CD4-positive, alpha-beta T cell treated with Interleukin-6 at 100 ng/mL for 8 hours (primary cell): ENCODE results near the gene MYO9B.
A peak's percentile ranks its signal among the peaks of the same experiment; 100 is the strongest.

Experiments used
- DNase-seq: peaks from one replicate; pipeline ENCODE4 v3.0.0-alpha.2; 2020; ENCODE audit warnings: mixed read lengths, low spot score

Gene MYO9B

DNA sequence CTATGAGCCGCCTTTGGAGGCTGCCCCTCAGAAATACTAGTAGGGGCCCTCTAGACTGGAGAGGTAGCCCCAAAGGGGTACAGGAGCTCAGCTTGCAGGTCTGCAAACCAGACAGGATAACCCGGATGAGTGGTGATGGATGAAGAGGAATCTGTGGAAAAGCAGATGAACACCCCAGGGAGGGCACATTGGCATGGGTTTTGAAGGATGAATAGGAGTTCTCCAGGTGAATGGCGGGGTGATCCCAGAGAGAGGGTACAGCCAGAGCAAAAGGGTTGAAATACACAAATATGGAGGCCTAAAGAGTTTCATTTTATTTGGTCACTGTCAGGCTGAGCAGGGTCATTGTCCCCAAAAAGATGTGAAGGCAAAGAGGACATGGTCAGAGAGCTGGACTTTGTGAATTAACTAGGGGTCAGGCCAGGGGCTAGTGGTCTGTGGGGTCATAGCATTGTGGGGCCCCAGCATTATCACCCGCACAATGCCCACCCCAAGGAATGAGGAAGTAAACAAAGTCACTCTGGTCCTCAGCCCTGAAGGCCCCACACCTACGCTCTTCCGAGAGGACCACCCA, 165.3 kb downstream of the MYO9B start:
- DNase-seq = no peak

DNA sequence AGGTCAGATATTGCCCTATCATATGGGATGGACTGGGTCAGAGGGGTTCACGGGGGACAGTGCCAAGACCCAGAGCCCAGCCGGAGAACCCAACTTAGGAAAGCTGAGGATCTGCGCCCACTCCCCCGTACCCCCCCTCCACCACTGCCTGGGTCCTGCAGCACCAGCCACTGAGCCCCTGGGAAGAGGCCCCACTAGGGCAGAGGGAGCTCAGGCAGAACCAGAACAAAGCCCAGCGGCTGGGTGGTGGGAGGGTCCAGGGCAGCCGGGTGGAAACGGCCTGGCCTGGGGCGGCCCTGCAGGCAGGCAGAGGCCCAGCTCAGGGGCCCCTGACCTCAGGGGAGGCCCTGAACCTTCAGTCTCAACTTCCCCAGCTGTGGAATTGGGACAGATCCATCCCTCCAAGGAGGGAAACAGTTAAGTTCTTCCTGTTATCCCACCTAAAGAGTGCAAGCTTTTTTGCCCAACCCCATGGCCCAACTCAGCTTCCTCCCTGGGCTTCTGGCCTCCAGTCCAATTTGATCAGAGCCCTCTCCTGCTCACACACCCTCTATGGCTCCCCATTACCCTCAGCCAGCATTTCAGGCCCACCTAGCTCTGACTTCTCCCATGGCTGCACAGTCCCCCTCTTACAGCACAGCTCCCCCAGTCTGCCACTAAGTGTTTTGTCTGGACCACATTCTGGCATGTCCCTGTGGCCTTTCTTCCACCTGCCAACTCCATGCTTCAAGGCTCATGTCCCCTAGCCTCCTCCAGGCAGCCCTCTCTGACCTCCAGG, 167.0 kb downstream of the MYO9B start:
- no peak for DNase-seq

DNA sequence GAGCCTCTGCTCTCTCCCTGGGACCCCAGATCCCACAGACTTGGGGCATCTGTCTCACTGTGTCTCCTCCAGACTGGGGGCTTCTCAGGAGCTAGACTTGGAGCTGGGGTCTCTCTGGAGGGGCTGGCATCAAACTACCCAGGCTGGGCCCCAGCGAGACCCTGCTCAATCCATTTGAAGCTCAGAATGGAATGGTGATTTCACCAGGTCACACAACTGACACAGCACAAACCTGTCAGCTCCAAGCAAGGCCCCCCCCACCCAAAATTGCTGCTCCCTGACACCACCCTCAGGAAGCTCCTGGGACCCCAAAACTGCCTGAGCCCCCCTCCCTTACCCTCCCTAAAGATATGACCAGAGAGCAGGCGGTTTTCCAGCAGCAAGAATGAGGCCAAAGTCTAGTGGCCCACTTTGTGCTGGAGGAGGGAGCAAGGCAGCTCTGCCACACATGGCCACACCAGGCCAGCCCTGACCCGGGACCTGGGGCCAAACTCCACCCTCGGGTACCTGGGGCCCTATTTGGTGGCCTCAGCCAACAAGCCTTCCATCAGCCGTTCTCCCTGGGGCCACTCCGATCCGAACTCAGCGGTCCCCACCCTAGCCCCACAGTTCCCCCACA, 167.7 kb downstream of the MYO9B start:
- DNase-seq = no peak

DNA sequence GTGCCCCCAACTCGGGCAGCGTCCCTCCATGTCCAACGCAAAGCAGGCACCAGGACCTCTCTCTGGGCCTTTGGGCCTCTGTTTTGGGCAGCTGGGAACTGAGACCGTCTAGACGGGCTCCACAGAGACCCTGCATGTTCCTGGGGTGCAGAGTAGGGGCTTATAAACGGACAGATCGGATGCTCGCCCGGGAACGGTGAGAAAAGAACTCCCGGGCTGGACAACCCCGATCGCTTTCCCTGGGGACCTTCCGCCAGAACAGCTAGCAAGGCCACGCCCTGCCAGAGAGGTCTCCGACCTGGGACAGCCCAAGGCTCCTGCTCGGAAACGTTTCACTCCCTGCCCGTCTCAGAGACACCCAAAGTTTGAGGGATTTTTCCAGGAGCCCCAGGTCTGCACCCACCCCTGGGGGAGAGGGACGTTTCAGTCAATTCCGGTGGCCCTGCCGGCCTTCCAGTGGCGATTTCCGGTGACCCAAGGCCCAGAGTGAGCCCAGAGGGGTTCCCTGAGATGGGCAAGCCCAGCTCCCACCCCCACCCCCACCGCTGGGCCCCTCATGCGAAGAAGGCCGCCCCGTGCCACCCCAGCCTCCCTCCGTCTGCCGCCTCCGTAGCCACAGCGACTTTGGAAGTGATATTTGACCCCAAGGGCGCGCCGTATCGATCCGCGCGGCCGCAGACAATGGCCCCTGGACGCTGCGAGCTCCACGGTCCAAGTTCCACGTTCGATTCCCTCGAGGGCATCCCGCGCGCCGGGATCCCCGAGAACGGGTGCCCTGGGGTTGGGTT, 168.4 kb downstream of the MYO9B start:
- DNase-seq = no peak

DNA sequence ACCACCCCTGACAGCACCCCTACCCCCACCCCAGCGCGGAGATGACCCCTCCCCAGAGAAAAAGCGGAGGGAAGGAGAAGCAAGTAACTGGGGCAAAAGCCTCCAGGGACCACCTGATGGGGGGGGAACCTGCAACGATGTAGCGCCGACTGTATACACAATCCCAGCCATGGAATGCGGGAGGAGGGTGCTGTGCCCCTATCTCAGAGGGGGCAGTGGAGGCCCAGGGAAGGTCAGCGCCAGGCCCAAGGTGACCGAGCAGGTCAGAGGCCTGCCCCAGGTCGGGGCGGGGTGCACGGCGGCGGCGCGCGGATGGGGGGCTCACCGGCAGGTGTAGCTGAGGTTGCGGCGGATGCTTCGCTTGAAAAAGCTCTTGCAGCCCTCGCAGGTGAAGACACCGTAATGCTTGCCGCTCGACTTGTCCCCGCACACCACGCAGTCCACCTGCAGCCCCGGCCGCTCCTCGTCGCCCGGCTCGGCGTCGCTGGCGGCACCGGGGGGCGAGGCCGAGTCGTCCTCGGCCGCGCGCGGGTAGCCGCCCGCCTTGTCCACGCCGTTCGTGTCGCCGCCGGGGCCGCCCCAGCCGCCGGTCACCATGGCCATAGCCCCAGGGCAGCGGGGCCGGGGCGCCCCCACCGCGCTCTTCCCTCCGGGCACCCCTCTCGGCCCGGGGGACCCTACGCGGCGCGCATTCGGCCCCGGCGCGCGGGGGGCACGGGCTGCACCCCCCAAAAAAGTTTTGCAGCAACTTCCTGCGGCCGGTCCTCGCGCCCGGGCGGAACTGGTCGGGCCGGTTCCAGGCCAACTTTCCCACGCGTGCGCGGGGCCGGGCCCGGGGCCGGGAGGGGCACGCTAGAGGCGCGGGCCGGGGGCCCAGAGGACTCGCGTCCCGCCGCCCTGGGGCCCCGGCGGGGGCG, 169.3 kb downstream of the MYO9B start:
- DNase-seq = no peak

DNA sequence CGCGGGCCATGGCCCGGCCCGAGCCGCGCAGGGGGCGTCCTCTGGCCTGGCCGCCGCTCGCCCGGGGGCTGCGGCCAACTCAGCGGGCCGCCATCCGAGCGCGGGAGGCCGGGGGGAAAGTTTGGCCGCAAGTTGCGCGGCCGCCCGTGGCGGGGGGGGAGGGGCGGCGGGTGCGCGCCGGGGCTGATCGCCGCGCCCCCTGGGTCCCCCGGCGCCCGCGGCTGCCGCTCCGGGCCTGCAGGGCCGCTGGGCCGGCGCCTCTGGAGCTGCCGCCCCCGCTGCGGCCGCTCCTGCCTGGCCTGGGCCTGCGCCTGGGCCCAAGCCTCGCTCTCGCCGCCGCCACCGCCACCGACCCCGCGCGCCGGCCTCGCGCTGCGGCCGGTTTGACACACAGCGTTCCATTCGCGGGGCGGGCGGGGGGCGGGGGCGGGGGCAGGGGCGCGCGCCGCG, 170.0 kb downstream of the MYO9B start, which contains the start of gene NR2F6:
Gene NR2F6, minus strand, starts transcription at position 385 of the 450 bp plus-strand sequence. CDS start 699 bp downstream, outside the sequence.
- no peak for DNase-seq

DNA sequence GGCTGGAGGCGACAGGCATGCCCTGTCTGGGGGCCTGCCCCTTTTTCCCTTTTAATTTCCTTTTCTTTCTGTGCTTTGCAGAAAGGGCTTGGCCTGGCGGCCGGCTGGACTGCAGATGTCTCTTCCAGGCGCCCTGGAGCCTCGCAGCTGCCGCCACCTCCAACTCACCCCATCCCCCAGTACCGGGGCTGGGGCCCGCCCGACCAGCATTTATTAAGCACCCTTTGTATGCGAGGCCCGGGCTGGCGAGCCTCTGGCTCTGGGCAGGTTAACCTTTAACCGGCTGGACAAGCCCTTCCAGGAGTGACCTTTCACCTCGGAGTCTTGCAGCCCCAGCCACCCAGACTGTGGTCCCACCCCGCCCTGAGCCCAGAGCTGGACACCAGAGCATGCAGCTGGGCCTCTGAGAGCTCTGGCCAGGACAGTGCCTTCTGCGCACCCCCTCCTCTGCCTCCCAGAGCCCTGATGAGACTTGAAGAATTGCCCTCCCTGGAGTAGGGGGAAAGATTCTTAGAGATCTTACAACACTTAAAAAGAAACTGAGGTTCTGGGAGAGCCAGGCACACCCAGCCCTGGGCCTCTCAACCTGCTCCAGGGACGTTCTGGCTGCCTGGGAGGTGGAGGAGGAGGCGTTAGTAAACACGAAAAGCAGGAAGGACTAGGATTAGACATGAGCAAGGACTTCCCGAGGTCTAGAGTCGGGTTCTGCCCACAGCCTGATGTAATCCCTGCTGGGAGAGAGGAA, 171.3 kb downstream of the MYO9B start:
- DNase-seq = no peak

DNA sequence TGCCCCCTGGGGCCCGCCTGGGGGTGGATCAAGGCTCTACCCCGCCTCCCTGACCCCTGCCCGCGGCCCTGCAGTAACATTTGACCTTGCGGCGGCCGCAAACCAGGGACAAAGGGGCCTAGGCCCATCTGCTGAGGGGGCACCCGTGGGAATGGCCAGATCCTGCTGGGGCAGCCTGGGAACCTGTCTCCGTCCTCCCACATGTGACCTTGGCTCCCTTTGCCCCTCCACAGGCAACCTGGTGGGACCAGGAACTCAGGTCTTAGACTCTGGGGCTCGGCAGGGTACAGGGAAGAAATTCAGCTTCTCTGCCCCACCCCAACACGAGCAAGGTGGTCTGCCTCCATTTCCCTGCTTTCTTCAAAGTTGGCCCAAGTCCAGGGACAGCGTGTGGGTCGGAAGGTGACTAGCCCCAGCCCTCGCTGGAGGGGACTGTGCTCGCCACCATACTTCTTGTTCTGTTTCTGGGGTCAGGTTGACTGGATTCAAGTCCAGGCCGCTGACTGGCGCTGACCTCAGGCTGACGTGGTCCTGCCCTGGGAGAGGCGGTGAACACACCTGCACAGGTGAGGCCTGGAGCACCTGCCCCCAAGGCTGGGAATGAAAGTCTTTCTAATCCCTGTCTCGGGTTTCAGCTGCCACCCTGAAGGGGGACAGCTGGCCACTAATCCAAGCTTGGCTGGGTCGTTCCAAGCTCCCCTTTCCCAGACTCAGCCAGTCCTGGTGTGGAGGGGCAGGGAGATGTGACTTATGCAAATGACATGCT, 172.6 kb downstream of the MYO9B start:
- no peak for DNase-seq

DNA sequence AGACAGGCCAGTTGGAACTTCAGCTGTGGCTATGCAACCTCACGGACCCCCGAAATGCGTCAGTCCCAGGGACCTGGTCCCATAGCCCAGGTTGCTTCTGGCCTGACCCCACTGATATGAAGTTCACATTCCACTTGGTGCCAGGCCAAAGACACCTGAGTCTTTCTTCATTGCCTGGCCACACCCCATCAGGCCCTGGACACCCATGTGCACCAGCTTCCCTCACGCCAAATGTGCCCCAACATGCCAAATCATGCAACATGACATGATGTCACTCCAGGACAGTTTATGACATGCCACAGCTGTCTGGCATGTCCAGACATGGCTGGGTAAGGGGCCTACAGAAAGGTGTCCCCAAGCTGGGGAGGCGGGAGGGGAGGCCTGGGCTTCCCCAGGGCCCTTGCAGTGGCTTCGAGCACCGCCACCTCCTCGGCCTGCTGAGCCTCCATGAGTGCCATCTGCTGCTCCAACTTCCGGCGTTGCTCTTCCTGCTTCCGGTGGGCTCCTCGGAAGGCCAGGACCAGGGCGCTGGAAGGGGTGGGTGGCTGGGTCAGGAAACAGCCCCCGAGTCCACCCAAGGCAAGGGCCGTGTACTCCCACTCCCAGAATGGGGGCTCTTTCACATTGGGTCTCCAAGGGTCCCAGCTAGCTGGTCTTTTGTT, 174.4 kb downstream of the MYO9B start:
- DNase-seq = no peak

DNA sequence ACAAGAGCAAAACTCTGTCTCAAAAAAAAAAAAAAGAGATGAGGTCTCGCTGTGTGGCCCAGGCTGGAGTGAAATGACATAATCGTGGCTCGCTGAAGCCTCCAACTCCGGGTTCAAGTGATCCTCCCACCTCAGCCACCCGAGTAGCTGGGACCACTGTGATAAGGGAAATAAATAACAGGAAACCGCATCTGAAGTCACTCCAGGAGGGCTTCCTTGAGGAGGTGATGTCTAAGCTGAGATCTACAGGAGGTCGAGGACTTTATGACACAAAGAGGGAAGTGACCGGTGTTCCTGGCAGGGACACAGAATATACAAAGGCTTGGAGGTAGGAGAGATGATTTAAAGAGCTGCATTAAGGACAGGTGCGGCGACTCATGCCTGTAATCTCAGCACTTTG, 179.1 kb downstream of the MYO9B start:
- DNase-seq = no peak

DNA sequence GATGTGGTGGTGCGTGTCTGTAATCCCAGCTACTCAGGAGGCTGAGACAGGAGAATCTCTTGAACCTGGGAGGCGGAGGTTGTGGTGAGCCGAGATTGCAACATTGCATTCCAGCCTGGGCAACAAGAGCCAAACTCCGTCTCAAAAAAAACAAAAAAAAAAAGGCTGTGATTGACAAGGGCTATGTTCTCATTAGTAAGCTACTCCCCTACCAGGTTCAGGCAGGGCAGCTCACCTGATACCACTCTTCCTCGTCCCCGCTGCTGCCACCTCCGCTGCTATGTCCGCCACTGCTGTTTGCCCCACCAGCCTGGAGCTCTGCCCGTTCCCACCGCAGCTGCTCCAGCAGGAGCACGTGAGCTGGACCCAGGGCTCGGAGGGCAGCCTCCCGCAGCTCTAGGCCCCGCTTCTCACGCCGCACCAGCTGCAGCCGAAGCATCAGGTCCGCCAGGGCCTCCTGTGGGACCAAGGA, 179.6 kb downstream of the MYO9B start:
- no peak for DNase-seq

DNA sequence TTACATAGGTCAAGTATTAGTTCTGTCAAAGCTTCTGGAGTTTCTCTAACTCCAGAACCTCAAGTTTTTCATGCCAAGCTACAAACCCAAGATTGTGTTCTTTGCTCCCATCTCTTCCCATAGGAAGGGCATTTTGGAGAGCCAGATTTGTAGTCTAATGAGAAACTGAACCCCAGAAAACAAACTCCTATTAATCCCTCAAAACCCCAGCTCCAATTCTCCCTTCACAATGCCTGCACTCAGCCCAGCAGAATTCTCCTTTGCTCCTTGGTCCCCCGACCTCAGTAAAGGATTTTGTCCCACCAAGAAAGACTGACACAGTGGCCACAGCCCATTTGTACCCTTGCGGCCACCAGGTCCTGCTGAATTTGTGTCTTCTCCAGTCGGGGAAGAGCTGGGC, 180.6 kb downstream of the MYO9B start:
- DNase-seq = no peak

DNA sequence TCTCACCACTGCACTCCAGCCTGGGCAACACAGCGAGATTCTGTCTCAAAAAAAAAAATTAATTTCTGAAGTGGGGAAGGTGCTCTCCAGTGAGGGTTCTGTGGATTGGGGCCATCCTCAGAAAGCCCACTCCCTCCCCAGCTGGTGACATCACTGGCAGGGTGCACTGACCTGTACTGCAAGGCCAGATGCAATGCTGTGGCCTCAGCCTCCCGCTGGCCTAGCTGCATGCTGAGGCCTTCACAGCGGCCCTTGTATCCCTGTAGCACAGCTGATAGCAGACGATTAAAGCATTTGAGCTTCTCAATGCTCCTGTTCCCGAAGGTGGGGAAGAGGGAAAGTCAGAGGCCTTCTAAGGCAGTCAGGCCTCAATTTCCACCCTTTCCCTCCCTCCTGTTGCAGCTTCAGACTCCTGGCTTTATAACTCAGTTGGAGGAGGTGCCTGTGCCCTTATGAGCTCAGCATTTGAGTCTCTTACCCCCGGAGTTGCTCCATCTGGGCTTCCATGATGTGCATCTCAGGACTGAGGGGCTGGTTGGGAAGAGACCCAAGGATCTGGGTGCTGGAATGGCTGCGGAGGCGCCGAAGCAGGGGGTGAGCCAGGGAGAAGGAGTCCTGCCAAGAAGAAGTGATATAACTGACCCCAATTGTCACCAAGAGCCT, 183.7 kb downstream of the MYO9B start:
- DNase-seq = no peak

DNA sequence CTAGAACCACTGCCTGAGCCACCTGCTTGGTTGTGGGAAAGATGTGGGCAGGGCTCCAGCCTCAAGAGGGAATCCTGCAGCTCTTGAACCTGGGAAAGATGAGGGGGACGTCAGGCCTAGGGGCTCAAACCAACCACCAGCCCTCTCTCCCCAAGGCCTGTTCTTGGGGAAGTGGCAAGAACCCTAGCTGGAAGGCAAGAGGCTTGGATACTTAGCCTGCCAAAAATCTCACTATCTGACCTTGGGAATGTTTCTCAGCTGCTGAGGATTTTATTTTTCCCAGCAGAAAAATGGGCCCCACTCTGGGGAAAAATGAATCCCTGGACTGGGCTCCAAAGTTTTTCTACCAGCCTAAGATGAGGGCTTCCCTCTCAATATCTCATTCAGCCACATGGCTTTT, 184.4 kb downstream of the MYO9B start:
- no peak for DNase-seq

DNA sequence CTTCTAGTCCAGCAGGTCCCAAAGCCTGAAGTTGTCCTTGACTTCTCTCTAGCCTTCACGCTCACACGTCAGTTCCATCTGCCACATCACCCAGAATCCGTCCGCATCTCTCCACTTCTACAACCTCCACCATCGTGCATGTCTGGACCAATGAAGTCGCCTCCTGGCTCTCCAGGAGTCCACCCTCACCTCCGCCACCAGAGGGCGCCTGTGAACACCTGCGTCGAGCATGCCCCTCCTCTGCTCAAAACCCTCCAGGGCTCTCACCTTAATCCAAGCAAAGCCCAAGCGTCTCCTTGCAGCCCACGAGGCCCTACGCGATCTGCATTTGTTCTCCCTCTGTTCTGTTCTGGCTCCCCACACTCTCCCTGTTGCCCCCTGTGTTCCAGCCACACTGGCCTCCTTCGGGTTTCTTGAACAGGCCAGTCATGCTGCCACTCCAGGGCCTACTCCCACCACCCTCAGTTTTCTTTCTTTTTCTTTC, 185.3 kb downstream of the MYO9B start:
- DNase-seq = peak; percentile 90

DNA sequence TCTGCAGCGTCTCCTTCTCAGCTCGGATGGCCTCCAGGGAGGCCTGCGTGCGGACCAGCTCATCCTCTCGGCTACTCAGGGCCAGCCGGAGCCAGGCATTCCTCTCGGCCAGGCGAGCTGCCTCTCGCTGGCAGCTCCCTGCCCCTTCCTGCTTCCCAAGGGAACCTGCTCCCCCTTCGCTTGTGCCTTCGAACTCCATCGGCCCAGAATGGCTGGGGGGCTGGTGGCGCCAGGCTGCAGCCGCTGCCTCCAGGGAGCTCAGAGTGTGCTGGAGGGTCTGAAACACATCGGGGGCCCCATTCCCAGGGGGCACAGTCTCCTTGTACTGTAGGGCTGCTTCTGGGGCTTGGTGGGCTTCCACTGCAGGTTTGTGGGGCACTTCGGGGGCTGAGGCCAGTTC, 187.0 kb downstream of the MYO9B start:
- no peak for DNase-seq
